ENCODE data around the gene PLS1.
"Not testable (repeated sequence)": the region's sequence is repeated elsewhere in the genome, so short reads cannot be mapped to it uniquely, and the experiment has no call there.

The PLS1 gene

DNA sequence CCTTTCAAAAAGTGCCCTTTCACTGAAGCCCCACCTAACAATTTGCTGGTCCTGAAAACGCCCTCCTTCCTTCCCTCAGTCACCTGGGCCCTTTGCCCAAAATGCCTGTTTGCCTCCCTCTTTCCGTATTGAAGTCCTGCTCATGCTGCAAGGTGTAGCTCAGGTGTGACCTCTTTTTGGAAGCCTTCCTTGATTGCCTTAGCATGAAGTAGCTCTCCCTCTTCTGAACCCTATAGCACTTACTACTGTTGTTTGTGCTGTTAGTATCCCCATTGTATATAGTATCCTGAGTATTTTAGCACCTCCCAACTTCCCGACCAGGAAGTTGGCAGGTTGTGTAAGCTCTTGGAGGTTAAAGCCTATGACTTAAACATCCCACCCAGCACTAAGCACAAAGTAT lies 1.7 kb downstream of the PLS1 start:
- DNase-seq = no peak

DNA sequence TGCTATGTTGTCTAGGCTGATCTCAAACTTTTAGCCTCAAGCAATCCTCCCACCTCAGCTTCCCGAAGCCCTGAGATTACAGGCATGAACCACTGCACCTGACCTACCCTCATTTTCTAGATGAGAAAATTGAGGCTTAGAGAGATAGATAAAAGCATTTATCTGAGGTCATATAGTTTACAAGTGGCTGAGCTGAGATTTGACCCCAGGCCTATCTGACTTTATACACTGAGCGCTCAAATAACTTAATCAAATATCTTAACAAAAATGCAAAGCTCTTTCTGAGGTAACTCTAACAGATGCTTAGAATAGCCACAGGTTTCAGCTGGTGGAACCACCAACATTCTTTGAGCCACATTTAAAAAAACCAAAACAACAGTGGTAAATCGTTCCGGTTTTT lies 5.5 kb downstream of the PLS1 start:
- no peak for DNase-seq

DNA sequence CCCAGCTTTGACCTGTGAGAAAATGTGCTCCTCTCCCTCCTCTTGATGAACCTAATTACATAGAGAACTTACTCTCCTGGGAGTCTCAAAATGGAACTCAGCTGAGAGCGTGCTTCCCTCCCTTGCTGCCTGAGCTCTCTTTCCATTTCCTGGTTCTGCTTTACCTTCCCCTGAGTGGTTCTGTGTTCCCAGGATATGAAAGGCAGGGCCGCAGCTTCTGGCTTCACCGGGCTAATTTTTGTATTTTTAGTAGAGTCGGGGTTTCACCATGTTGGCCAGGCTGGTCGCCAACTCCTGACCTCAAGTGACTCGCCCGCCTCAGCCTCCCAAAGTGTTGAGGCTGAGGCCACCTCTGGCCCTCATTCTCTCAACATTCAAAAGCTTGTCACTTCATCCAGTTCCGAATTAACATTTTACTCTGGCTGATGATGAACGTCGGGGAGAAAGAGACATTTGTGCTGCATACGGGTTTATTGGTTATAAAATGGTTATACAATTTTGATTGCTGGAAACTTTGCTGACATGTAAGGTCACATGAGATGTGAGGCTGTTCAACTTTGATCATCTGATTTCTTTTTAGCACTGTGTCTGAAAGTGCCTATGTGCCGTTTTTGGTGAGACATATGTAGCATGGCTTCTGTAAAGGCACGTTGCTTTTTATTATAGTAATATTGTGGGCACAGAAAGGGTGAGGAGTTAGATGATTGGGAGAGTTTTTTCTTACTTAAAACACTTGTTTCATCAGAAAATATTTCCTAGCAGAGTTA lies 6.6 kb downstream of the PLS1 start:
- no peak for DNase-seq

DNA sequence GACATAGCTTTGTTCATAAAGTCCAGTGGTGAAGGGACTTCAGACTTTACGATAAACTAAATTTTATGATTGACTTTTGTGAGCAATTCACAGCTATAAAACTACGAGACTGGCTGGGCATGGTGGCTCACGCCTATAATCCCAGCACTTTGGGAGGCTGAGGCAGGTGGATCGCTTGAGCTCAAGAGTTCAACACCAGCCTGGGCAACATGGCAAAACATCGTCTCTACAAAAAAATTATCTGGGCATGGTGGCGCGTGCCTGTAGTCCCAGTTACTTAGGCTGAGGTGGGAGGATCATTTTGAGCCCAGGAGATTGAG lies 7.2 kb downstream of the PLS1 start:
- DNase-seq = not testable (repeated sequence)

DNA sequence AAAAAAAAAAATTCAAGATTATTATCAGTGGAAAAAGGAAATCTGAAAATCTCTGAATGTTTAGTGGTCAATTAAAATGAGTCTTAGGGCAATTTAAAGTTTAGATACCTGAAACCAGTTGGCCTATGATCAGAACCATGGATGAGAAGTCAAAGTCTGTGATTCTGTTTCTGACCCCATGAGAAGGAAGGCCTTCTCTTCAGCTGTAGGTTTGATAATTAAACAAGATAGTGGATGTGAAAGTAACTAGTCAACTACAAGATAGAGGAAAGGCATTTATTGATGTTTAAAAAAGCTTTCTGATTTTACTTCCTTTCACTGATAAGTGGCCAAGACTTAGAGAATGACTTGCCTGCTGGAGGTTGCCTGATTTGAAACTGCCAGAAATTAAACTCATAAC lies 8.7 kb downstream of the PLS1 start:
- DNase-seq = no peak

DNA sequence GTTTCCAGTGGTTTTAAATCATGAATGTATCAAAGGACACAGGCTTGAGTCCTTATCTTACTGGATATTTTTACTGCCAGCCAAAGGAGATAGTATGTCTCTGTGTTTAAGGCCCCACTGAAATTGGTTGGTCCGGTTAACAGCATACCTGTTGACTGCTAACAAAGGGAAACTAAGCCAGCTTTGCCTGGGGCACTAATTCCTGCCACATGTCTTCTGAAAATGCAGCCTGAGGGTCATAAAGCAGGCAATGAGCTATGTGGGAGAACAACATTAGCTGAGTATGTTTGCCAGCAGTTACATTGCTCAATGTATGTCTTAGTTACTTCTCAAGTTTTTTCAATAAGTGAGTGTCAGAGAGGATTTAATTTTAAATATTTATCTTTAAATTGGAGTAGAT lies 12.4 kb downstream of the PLS1 start:
- no peak for DNase-seq

DNA sequence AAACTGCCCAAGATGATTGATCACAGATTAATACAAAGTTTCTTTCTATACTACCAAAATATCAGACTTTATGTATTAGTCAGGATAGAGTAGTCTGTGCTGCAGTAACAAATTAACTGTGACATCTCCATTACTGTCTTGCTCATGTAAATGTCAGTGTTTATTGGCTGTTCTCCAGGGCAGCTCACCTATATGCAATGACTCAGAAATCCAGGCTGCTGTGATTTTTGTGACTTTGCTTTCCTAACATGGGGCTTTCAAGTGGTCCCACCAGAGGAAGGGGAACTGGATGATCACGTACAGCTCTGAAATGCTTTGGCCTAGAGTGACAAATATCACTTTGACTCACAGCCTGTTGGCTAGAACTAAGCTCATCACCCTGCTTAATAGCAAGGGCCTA lies 12.9 kb downstream of the PLS1 start:
- no peak for DNase-seq

DNA sequence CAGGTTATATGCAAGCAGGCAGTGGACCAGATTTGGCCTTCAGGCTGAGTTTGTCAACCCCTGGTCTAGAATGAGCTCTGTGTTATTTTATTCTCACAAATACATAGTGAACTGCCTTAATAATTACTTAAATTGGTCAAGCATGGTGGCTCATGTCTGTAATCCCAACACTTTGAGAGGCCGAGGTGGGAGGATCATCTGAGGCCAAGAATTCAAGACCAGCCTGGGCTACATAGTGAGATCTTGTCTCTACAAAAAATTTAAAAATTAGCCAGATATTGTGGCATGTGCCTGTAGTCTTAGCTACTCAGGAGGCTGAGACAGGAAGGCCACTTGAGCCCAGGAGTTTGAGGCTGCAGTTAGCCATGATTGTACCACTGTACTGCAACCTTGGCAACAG lies 15.0 kb downstream of the PLS1 start:
- no peak for DNase-seq

DNA sequence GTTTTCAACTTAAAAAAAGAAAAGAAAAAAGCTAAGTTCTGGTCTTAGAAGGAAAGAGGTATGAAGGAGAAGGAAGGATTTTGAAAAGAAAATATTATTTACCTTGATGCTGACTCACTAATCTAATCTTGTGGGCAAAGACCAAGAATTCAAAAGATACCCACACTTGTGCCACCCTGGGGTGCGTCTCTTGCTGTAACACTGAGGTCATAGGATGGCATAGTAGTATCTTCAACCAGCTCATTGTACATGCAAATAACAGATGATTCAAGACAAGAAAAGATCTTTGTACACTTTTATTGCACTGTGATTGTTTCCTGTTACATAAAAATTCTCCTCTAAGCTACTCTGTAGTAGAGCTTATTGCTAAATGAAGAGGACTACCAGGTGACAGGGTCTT lies 17.3 kb downstream of the PLS1 start:
- DNase-seq = no peak

DNA sequence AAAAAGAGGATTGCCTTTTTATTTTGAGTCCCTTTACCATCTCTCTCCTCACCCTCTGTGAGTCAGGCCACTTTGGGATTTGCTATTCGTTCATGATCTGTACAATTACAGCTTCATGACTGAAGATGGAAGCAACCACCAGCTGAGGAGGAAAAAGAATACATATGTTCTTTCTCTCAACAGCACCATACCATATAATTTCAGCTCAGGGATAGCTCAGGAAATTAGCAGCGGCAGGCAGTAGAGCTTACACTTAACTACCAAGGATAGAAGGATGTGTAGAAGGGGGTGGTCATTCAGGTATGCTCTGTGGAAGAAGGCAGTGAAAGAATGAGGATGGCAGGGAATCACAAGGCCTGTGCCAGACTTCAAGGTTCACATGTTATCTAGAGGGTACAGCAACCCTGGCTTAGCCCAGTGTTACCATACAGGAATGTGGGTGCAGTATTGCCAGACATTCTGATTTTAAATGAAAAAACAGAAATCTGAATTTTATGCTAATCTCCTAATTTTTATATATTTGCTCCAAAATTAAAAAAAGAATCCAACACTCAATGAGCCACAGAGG lies 17.9 kb downstream of the PLS1 start:
- no peak for DNase-seq

DNA sequence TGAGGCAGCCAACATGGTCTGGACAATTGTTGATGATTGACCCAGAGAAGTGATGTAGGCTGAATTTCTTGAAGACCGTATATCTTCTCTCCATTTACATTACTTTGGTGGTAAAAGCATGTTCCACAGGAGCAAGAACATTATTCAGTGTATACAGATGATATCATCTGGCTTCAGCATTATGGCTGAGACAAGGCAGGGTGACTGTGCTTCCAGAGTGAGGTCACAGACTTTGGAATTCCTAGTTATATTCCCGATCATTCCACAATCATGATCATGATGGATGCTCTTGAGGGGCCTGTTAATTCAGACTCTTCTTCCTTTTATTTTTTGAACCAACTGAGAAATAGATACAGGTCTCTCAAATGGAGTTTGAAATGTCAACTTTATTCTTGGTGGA lies 19.0 kb downstream of the PLS1 start:
- no peak for DNase-seq

DNA sequence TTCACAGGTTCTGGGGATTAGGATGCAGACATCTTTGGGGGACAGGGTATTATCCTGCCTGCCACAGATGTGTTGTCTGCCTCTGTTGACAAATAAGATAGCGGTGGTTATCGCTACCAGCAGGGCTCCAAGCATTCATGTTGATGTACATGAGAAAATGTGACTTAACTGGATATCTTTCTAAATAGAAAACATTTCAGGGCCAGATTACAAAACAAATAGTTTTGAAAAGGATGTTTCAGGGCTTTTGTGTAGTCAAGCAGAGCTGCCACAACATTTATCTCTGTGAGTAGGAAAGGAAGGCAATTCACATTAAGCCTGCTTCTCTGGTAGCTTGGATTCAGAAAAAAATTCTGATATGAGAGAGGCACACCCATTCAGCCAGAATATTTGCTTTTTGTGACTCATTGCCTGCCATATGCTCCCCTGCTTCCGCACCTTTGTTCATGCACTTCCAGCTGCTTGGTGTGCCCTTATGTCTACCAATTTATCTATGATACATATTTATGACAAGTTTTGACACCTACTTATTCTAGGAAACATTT lies 22.8 kb downstream of the PLS1 start:
- DNase-seq = peak; percentile 92

DNA sequence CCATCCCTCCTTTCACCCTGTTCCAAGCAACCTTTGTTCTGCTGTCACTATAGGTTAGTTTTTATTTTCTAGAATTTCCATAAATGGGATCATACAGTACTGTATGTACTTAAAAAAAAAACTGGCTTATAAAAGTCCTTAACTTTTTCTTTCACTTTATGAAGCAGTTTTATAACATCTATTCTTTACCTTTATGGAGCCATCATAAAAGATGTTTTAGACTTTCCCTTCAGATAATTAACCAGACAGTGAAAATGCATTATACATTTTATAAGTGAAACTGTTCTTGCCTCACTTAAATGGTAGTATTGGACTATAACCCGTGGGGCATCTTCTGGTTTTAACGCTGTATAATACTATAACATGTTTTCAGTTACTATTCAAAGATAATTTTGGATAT lies 26.2 kb downstream of the PLS1 start:
- no peak for DNase-seq

DNA sequence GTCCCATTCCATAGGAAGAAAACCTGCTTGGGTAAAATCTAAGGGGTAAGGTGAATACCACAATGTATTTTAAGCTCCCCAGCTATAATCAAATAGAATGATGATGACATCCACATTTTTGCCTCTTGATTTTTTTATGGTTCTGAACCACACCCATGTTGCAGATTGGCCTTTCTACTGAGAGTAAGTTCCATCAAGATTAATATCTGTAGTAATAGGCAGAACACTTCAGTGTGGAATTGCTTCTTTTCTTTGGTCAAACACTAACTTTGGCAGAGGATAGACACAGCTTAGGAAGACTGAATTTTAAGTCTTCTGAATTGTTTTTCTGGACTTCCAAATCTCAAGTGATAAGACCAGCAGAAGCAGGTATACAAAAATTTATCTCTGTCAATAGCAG lies 27.0 kb downstream of the PLS1 start:
- DNase-seq = no peak

DNA sequence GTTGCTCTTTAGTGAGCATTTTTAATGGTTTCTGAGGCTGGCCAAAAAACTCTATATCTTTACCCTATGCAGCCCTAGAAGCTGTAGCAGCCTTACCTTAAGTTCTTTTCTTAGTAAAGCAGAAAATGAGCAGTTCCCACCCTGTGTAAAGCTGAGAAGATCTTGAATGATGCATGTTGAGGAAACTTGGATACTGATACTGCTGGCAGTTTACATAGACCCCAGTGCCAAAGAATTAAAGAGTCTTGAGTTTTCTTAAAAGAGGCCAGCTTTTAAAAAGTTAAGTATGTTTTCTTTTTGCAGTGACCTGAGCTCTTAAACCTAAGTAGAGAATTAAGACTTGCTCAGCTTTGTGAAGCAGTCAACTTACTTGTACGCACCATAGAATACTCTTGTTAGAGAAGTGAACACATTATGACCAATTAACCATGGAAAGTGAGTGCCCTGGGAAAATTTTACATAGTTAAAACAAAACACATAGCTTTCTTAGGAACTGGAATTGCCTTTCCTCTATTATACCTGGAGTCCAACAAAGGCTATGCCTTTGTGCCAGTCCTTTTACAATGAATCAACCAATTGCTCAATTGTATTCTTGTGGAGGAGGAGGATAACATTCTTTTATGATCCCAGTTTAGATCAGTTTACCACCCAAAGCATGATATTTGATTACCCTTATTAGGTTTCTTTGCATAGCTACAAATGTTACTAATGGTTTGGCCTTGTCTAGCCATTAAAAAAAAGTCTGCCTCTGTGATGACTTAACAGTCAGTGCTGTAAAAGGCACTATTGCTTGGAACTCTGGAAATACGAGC lies 28.4 kb downstream of the PLS1 start:
- no peak for DNase-seq

DNA sequence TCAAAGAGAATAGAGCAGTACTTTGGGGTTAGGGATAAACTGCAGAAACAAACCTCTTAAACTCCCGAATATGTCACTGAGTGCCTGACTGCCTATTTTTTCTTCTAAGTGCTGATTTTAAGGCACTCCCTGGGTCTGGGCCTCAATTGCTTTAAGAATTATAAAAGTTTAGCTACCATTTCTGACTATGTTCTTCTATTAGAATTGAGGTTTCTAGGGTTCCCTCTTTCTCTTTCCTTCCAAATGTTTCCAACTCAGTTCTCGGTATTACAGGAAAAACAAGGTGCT lies 28.9 kb downstream of the PLS1 start:
- DNase-seq = no peak

DNA sequence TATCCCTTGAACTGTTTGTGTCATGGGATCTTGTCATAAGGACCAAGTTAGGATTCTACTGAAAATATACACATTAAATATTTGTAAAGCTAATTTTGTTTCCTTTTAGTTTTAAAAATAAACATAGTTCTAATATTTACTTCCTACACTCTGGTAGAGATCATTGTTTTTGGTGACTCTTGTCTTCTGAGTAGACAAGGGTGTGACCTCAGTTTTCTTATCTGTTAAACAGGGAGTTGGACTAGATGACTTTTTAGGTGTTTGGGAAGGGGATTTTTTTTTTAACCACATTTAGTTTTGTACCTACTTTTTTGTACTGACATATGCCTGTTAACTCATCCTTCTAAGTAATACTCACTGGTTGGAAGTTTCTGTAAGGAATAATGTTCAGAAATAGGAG lies 30.8 kb downstream of the PLS1 start:
- DNase-seq = no peak

DNA sequence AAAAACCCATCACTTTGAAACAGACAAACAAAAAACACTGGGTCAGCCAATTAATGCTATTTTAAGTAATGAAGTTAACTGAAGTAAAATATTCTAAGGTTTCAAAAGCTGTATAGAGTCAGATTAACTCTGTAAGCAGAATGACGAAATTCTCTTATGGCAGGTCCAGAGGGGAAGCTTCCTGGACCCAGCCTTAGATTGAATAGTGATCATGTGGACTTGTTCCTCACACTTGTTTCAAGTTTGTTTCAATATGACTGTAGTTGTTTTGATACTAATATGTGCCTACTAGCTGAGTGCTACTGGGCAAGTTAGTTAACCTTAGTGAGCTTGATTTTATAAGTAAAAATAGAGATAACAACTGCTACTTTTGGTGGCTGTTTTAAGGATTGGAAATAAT lies 32.6 kb downstream of the PLS1 start:
- no peak for DNase-seq

DNA sequence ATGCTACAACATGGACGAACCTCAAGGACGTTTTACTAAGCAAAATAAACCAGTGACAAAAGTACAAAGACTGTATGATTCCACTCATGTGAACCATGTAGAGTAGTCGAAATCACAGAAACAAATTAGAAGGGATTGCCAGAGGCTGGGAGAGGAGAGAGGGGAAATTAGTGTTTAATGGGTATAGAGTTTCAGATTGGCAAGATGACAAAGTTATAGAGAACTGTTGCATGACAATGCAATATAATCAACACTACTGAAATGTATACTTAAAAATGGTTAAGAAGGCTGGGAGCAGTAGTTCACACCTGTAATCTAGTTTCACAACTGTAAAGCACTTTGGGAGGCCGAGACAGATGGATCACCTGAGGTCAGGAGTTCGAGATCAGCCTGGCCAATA lies 36.9 kb downstream of the PLS1 start:
- peak; percentile 54 for DNase-seq

DNA sequence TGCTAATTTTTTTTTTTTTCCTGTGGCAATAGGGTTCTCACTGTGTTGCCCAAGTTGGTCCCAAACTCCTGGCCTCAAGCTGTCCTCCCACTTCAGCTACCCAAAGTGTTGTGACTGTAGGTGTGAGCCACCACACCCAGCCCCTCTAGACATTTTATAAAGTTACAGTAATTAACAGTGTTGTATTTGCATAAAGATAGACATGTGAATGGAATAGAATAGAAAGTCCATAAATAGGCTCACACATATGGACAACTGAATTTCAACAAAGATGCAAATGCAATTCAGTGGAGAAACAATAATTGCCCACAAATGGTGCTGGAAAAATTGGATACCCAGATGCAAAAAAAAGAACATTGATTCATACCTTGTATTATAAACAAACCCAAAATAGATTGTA lies 39.9 kb downstream of the PLS1 start:
- DNase-seq = no peak

DNA sequence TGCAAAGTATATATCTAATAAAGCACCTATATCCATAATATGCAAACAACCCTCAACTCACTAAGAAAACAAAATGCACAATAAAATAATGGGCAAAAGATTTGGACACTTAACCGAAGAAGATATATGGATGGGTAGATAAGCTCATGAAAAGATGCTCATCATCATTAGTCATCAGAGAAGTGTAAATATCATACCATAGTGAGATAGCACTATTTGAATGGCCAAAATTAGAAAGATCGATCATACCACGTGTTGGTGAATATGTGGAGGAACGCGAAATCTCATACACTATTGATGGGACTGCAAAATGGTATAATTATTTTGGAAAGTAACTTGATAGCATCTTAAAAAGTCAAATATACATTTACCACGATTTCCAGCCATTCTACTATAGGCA lies 40.5 kb downstream of the PLS1 start:
- no peak for DNase-seq

DNA sequence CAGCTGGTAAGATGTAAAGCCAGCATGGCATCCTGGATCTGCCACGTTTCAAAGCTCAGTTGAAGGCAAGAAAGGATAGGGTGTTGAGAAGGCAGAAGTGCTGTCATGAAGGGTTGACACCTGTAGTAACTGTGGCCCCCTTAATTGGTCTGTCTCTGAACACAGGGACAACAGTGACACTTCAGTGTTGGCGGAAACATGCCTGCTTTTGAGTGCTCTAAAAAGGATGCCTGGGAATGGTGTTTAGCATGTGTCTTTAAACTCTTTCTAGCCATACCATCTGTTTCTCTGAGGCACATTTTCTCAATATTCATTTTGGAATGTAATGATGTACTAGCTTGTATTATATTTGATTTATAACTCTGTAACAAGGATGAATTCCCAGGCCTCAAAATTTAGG lies 42.1 kb downstream of the PLS1 start:
- no peak for DNase-seq

DNA sequence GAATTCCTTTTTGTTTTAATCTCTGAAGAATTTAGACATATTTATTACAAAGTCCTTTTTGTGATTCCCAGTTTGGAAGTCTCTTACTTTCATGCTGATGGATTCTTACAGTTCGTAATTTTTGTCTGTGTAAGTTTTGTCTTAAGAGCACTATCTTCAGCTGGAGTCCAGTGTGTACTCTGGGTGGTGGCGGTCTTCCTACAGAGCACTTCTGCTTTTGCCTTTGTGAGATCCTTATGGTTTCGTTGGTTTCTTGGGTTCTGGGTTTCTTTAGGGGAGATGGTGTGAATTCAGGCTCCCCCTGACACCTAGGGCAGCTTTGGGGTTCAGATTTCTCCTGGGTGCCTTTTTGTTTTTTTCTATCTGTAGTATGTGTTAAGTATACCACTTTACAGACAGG lies 45.3 kb downstream of the PLS1 start:
- no peak for DNase-seq

DNA sequence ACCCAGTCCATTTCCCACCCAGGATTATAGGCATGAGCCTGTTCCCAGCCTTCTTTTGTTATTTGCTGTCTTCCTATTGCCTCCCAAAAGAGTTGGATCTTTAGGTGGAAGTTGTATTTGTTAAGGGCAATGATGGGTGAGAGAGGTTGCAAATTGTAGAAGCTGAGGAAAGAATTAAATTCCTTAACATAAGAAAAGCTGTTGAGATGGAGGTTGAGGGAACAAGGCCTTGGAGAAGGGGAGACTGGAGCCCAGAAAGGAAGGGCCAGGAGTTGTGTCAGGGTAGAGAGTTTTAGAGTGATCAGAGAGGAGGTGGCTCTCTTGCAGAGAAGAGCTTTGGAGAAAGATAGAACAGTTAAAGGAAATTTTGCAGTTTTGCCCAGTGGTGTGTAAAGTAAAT lies 46.8 kb downstream of the PLS1 start:
- no peak for DNase-seq

DNA sequence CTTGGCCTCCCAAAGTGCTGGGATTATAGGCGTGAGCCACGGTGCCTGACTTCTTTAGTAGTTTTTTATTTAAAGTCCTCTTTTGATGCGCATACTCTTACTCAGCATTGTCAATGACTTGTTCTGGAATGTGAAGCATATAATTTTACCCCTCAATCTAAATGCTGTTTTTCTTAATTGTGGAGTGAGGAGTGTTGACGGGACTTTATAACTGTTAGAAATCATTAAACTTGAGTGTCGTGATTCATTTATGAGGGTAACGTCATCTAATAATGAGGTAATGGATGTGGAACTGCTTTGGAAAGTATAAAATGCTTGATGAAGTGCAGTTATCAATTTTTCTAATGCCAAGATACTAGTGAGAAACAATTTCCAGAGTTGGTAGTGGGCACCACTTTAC lies 48.3 kb downstream of the PLS1 start:
- no peak for DNase-seq
